GM10266 (cell line): Measurements from ENCODE around the gene TBC1D14.

Experiments
- DNase-seq: peaks from one replicate; pipeline ENCODE4 v3.0.0; 2012; ENCODE audit errors: extremely low spot score
- TF ChIP-seq, protein P1 (sequence below): IDR thresholded peaks from 2 replicates; pipeline ENCODE4 v1.5.1; 2012; ENCODE audit warnings: mild to moderate bottlenecking, low read depth; ENCODE audit not compliant: control insufficient read depth, insufficient read depth; ENCODE audit errors: missing control alignments

The TBC1D14 gene

GRCh38 chr4:7041246-7041645 is 131.6 kb downstream of the TBC1D14 start:
- no peak for DNase-seq
- TF ChIP-seq, protein P1, sequence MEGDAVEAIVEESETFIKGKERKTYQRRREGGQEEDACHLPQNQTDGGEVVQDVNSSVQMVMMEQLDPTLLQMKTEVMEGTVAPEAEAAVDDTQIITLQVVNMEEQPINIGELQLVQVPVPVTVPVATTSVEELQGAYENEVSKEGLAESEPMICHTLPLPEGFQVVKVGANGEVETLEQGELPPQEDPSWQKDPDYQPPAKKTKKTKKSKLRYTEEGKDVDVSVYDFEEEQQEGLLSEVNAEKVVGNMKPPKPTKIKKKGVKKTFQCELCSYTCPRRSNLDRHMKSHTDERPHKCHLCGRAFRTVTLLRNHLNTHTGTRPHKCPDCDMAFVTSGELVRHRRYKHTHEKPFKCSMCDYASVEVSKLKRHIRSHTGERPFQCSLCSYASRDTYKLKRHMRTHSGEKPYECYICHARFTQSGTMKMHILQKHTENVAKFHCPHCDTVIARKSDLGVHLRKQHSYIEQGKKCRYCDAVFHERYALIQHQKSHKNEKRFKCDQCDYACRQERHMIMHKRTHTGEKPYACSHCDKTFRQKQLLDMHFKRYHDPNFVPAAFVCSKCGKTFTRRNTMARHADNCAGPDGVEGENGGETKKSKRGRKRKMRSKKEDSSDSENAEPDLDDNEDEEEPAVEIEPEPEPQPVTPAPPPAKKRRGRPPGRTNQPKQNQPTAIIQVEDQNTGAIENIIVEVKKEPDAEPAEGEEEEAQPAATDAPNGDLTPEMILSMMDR = no peak

GRCh38 chr4:7041801-7042502 is 132.3 kb downstream of the TBC1D14 start:
- no peak for DNase-seq
- TF ChIP-seq, protein P1 = no peak

DNA sequence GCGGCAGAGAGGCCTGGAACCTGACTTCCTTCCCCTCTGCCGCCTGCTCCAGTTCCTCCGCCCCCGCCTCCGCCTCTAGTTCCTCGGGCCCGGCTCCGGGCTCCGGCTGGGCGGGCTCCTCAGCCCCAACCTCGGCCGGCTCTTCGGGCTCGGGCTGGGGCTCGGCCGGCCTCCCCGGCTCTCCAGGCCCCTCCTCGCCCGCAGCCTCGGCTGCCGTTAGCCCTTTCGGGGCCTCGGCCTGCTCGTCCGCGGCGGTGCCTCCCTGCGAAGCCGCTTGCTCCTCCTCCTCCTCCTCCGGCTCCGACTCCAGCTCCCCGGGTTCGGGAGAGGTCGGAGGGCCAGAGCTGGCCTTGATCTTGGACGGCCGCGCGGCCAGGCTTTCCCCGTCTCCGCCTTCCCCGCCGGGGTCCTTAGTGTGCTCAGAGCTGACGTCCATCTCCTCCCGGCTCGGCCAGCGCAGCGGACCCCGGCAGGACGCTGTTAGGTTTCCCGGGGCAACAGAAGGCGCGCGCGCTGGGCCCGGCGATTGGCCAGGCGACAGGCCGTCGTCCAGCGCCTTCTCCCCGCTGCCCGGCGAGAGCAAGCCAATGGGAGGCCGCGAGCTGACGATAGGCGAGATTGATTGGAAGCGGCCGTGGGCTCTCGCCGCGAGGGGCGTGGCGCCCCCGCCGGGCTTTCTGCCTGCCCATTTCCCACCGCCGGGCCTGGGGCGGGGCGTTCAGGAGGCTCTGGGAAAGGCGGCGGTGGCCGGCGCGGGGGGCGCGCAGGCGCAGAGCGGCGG is 133.1 kb downstream of the TBC1D14 start:
- TF ChIP-seq, protein P1 = no peak
- peak; percentile 100 for DNase-seq

- TF ChIP-seq, protein P1 = peak; percentile 80
These were observed 133.9 kb downstream of the TBC1D14 start, which contains the start of gene TADA2B for GRCh38 chr4:7043284-7044136. Gene TADA2B, plus strand, starts transcription at chr4:7043372. Its CDS starts 208 bp downstream, at chr4:7043580.

GRCh38 chr4:7044137-7044930 is 134.7 kb downstream of the TBC1D14 start:
- no peak for DNase-seq
- TF ChIP-seq, protein P1 = no peak

More at GRCh38 chr4:7043284-7044136, 133.9 kb downstream of the TBC1D14 start, which contains the start of gene TADA2B:
- no peak for DNase-seq

- no peak for DNase-seq
- TF ChIP-seq, protein P1 = no peak
These were observed 135.9 kb downstream of the TBC1D14 start for GRCh38 chr4:7045553-7045952.
